ENCODE measurements around the gene RNF130. TPM values are rescaled to one million over a fixed set of nuclear protein-coding genes. Genes with fewer than 3 reads are reported as not detected.

The RNF130 gene
- total RNA-seq, 2 donors from 2014 or later, result 45.6 to 67.2 TPM

DNA sequence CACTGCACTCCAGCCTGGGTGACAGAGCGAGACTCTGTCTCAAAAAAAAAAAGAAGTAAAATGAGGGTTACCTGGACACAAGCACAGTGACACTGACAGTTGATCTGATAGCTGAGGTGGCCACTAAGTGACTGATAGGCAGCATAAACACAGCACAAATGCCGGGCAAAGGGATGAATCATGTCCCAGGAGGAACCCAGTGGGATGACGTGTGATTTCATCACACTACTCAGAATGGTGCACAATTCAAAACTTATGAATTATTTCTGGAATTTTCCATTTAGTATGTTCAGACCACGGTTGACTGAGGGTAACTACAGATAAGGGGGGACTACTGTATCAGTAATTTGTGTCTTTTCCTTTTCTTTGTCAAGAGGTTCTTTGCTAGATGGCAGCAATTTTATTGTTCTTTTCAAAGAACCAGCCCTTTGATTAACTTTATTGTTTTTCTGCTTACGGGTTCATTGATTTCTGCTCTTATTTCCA lies 34.3 kb upstream of the RNF130 start:
- intact Hi-C loops (cut with DNase I), result no loop called here
- DNase-seq (no peak), ATAC-seq (no peak)

- no peak for DNase-seq
- intact Hi-C loops (cut with DNase I), result no loop called here
- no peak for ATAC-seq
These were observed 32.6 kb upstream of the RNF130 start for GRCh38 chr5:180104168-180104530.

- intact Hi-C loops (cut with DNase I), result no loop called here
- no peak for DNase-seq
- ATAC-seq, result no peak
These were observed 32.1 kb upstream of the RNF130 start for GRCh38 chr5:180103487-180104167.

DNA sequence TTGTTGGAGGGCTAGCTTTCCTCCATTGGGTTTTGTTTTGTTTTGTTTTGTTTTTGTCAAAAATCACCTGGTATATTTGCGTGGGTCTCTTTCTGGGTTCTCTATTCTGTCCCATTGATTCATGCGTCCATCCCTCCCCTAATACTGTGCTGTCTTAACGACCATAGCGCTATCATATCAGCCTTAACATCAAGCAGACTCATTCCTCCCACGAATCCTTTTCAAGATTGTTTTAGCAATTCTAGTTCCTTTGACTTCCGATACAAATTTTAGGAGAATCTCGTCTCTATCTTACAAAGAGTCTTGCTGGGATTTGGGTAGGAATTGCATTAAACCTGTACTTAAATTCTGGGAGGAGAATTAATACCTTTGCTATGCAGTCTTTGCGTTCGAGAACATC lies 31.1 kb upstream of the RNF130 start:
- intact Hi-C loops (cut with DNase I), result no loop called here
- no peak for DNase-seq
- ATAC-seq, result no peak

DNA sequence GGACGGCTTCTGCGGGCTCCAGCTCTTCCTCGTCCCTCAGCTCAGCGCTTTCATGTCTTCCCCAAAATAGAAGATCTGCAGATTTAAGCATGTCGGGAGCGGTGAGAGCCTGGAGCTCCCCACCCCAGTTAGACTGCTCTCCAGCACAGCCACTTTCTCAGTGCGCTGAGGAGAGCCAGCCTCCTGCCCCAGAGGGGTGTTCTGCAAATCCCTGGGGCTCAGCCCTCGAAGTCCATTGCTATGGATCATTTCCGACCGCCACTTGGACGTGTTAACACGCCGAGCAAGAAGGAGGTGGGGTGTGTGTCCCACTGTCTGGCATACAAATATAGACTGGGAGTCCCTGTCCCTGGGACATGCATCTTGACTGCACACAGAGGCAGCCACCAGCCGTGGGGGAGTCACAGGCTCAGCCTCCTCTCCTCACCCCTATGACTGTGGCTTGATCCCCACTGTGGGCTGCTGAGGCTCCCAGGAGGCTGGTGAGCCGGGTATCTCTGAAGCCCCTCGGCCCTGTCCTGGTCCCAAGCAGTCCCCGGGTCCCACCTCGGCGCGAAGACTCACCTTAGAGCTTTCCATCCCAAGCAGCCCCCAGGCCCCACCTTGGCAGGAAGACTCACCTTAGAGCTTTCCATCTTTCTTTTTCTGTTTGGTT lies 30.0 kb upstream of the RNF130 start:
- intact Hi-C loops (cut with DNase I), result no loop called here
- ATAC-seq (no peak), DNase-seq (no peak)

DNA sequence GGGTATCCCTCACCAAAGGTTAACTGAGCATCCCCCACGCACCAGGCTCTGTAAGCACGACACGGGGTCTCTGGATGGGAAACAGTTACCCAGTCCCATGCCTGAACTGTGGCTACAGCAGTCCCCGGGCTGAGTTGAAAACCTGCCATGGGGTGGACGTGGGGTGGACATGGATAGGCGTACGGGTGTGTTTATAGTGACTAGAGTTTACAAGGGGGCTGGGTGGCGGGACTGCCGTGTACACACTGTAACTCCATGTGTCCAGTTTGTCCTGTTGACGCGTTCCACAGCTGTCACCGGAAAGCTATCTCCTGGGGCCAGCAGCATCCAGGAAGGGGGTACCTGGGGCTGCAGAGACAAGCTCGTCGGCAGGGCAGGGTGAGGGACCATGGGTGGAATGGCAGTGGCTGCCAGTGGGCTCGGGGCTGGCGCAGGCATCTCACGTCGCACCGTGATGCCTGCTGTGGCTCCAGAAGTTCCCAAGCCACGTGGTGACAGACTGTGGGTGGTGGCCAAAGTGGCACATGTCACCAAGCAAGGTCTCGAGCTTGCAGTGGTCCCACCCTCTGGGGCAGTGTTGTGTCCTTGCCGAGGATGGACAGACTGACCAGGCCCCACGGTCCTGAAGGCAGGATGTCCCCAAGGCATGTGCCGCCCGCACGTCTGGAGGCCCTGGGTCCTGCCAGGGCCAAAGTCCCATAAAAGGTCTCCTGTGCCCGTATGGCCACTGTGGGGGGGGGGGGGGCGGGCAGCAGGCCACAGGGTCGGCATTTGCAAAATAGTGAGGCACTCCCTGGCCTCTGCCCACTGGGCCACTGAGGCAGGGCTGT lies 29.3 kb upstream of the RNF130 start:
- intact Hi-C loops (cut with DNase I), result no loop called here
- ATAC-seq (no peak), DNase-seq (no peak)

DNA sequence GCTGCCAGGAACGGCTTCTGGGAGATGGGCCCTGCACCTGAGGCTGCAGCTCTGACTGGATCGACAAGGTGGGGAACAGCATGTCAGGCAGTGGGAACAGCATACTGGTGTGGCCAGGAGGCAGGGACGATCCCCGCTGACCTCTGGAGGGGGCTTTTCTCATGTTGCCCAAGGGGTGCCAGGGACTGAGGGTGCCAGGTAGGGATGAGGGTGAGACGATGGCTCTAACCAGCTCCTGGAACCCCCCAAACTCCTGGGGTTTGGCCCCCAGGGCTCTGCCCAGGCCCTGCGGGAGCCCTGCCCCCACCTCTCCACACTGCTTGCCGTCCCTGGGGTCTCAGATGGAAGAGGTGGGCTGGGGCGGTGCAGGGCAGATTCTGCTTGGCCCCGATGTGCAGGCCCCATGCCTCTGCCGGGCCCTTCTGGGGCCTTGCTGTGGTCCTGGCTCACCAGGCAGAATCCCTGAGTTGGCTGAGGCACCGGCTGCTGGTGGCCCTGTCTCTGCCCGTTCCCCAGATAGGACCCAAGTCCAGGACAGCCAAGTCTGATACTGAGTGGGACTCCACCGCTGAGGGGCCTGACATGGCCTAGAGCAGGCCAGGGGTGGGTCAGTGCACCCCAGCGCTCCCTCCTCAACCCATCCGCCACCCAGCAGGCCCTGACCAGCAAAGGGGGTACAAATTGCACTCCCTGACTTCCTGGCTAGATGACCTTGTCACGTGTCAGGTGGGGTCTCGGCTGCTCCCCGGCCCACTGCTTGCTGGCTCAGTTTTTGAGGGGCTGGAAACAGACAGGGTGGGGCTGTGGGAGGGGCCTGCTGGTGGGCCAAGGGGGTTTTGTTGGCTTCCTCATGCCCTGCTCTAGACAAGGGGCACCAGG lies 28.4 kb upstream of the RNF130 start:
- DNase-seq (no peak), ATAC-seq (no peak)
- intact Hi-C loops (cut with DNase I), result no loop called here

DNA sequence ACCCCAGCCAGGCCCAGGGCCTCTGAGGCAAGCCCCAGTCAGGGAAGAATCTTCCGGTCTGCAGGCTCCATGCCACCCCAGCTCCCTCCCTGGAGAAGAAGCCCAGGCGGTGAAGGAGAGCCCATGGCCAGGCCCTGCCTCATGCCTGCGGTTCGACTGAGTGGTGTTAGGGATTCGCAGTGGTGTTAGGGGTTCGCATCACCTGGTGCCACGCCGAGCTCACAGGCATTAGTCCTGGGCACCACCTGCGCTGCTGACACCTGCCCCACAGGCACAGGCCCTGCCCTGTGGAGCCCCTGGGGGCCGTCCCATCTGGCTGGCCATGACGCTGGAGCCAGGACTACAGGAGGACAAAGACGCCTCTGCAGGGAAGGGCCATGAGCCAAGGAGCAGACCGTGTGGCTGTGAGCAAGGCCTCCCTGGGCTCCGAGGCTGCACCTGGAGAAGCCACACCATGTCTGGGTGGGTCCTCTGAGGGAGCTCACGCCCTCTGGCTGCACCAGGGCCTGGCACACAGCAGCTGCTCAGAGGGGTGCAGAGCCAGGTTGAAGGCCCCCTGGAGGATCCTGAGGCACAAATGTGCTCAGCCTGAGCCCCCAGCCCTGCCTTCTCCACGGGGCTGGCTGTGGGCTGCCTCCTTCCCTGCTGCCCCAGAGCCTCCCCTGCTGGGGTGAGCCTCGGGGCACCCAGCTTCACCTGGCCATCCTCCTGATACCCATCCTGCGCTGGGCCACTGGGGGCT lies 27.6 kb upstream of the RNF130 start:
- DNase-seq, result no peak
- ATAC-seq, result no peak
- intact Hi-C loops (cut with DNase I), result no loop called here

DNA sequence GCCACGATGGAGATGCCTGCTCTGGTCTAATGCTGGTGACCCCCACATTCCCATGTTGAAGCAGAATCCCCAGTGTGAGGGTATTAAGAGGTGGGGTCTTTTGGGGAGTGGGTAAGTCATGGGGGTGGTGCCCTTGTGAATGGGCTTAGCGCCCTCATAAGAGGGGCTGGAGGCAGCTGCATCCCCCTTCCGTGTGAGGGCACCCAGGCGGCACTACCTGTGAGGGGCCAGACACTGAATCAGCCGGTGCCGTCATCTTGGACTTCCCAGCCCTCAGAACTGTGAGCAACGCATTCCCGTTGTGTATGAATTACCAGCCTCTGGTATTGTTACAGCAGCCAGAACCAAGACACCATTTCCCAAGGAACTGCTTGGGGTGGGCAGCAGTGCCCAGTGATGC lies 27.0 kb upstream of the RNF130 start:
- ATAC-seq (no peak), DNase-seq (no peak)
- intact Hi-C loops (cut with DNase I), result no loop called here

- ATAC-seq, result no peak
- DNase-seq, result no peak
- intact Hi-C loops (cut with DNase I), result no loop called here
These were observed 26.4 kb upstream of the RNF130 start for GRCh38 chr5:180097926-180098325.

DNA sequence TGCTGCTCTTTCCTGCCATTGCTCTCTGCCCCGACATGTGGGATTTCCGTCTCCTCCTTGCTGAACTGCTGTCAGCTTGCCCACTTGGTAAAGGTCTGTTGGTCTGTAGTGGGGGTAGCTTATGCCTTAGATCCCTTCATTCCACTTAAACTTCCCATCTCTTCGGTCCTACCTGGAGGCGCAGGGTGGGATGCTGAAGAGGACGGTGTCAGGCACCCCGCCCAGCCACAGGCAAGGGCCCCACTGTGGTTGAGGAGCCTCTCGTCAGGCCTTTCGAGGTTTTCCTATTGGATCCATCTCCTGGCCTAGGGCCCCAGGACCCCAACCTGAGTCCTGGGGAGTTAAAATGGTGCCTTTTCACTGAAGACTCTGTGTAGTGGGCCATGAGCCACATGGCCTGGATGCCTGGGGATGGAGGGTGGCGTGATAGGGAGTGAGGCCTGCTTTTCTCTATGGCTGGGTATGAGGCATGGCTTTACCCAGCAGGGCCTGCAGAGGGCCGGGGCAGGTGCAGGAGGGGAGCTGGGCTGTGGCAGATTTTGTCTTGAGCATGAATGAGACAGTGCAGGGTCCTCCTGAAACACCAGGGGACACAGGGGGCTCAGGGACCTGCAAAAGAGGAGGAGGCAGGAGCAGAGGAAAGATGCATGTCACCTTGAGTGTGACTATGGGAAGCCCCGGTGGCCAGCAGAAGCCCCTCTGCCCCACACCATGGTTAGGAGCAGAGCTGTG lies 25.8 kb upstream of the RNF130 start:
- DNase-seq (no peak), ATAC-seq (no peak)
- intact Hi-C loops (cut with DNase I), result no loop called here

DNA sequence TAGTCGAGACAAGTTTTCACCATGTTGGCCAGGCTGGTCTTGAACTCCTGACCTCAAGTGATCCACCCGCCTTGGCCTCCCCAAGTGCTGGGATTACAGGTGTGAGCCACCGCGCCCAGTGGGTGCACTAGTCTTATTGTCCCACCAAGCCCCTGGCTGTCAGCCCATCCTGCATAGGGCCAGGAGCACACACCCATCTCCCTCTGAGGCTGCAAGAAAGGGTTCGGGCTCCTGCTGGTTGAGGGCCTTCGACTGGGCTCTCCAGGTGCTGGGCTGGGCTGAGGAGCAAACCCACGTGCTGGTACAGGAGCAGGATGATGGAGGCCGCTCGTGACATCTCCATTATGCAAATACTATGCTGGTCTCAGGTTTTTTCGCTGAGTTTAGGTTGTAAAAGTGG lies 25.1 kb upstream of the RNF130 start:
- DNase-seq (no peak), ATAC-seq (no peak)
- intact Hi-C loops (cut with DNase I), result no loop called here

GRCh38 chr5:180095545-180095944 lies 24.0 kb upstream of the RNF130 start:
- DNase-seq (no peak), ATAC-seq (no peak)
- intact Hi-C loops (cut with DNase I), result no loop called here

- ATAC-seq (peak in 1 of 2 donors; percentile 21), DNase-seq (no peak)
- intact Hi-C loops (cut with DNase I), result loop anchor here in 1 of 2 donors (5.0 kb wide), 1 partner anchor 107 kb away; no protein-coding TSS in a partner anchor
These were observed 22.3 kb upstream of the RNF130 start for GRCh38 chr5:180093651-180094382.

- intact Hi-C loops (cut with DNase I), result loop anchor here in 1 of 2 donors (5.0 kb wide), 1 partner anchor 106 kb away; no protein-coding TSS in a partner anchor
- ATAC-seq (no peak), DNase-seq (no peak)
These were observed 21.7 kb upstream of the RNF130 start for GRCh38 chr5:180093241-180093640.

DNA sequence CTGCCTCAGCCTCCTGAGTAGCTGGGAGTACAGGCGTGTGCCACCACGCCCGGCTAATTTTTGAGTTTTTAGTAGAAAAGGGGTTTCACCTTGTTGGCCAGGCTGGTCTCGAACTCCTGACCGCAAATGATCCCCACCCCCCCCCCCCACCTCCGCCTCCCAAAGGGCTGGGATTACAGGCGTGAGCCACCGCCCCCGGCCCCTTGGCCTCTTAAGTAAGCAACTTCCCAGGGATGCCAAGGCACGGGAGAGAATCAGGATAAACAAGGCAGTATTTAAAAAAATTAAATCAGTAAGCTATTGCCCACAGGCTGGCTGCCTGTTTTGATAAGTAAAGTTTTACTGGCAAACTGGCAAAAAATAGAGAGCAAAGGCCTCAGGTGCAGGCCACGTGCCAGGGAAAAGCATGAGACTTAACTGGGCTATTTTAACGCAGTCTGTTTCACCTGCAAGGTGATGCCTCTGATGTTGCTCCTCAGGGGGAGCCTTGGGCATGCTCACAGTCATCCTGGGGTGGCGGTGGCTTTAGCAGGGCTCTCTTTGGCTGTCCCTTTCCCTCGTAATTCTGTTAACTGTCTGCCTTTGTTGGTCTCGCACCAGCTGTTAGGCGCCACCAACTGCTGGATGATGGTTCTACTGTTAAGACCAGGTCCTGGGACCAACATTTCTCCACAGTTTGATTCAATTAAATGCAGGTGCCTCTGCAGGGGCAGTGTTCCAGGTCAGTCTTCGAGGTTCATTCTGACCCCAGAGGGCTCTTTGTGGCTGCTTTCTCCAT lies 19.4 kb upstream of the RNF130 start:
- ATAC-seq, result no peak
- intact Hi-C loops (cut with DNase I), result loop anchor here in 1 of 2 donors (5.0 kb wide), 1 partner anchor 104 kb away; no protein-coding TSS in a partner anchor
- DNase-seq, result no peak
